Activated naive CD4-positive, alpha-beta T cell treated with anti-CD3 and anti-CD28 coated beads, Interleukin-2, amount 50 U/mL, for 72 hours (primary cell): ENCODE measurements around the gene MYL7. TPM values are rescaled to one million over a fixed set of nuclear protein-coding genes. Genes with fewer than 3 reads are reported as not detected.

Source experiments
- ATAC-seq, 2 donors: fragments of 150-1000 bp; cut with Tn5 transposase; 2 replicates each; pipeline ENCODE4 v1.10.0; 2021; ENCODE audit warnings: mild to moderate bottlenecking in 2 of 2, moderate library complexity in 2 of 2
- DNase-seq, 2 donors: peaks; one replicate each; pipeline ENCODE4 v3.0.0; 2021 to 2022; ENCODE audit warnings: low spot score in 2 of 2
- H3K27ac Mint-ChIP-seq, 2 donors: one replicate each; pipeline ENCODE4 v1.8.0; 2022; ENCODE audit warnings: mild to moderate bottlenecking in 2 of 2, mixed read lengths in 2 of 2
- H3K36me3 Mint-ChIP-seq, 2 donors: one replicate each; pipeline ENCODE4 v1.8.0; 2022; ENCODE audit warnings: mixed read lengths in 2 of 2
- H3K9me3 Mint-ChIP-seq, 2 donors: one replicate each; pipeline ENCODE4 v1.8.0; 2022; ENCODE audit warnings: mixed read lengths in 2 of 2
- total RNA-seq, 2 donors: library from RNA; stranded (reverse); gene quantifications; one replicate each; pipeline ENCODE4 v1.2.3, GENCODE V29; 2022

The MYL7 gene, protein sequence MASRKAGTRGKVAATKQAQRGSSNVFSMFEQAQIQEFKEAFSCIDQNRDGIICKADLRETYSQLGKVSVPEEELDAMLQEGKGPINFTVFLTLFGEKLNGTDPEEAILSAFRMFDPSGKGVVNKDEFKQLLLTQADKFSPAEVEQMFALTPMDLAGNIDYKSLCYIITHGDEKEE
- not detected for total RNA-seq

- Mint-ChIP-seq H3K36me3 (no peaks in the 10 kb centered on the region), H3K9me3 (no peaks in the 10 kb centered on the region), H3K27ac (no peak within 1 kb of the TSS)
- ATAC-seq (no peak), DNase-seq (no peak)
Measured at GRCh38 chr7:44141221-44141850, at the start of gene MYL7. TSS of gene MYL7 (minus strand) at chr7:44141332. CDS start at chr7:44141305, 27 bp downstream.

- ATAC-seq: no peak
- H3K36me3 Mint-ChIP-seq: no peaks in the 10 kb centered on the region
- H3K9me3 Mint-ChIP-seq: peaks cover 0 to 6% of the 10 kb centered on the region in 2 donors
- H3K27ac Mint-ChIP-seq: no peak overlapping the region
- DNase-seq: no peak
Measured at GRCh38 chr7:44189993-44190872, 49.1 kb upstream of the MYL7 start.

DNA sequence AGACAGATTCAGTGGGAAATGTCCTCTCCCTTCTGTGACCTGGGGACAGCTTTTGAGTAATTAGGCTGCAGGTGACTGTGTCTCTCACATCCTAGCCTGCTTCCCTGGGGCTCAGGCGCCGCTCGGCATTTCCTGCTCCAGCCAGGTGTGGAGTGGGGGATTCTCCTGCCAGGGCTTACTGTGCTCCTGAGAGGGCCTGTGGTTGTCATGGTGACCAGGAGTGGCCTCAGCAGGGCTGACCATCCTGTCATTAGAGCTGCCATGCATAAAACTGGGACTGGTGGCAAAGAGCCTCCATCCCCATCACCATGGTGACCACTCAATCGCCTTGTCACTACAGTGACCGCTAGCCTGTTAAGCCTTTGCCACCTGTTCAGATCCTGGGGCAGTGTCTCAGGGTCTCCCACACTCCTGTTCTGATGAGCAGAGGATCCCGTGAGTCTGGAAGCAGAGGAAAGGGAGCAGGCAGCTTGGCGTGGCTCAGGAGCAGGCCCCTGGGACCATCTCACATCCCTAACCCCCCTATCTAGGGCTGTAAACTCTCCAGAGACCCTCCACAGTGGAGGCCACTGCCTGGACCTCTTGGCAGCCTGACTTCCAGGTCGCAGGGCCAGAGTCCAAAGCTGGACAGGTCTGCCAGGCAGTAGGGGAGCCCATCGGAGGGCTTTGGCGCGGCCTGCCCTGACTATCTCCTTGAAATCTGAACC is 48.3 kb upstream of the MYL7 start, which contains the start of gene GCK:
Gene GCK, minus strand, starts transcription at position 154 of the 707 bp plus-strand sequence. CDS start 486 bp downstream, outside the sequence.
- H3K36me3 Mint-ChIP-seq: no peaks in the 10 kb centered on the region
- no peak for DNase-seq
- peaks cover 0 to 6% of the 10 kb centered on the region in 2 donors for H3K9me3 Mint-ChIP-seq
- H3K27ac Mint-ChIP-seq: peak within 1 kb of the TSS in 1 of 2 donors; percentile 27
- no peak for ATAC-seq

DNA sequence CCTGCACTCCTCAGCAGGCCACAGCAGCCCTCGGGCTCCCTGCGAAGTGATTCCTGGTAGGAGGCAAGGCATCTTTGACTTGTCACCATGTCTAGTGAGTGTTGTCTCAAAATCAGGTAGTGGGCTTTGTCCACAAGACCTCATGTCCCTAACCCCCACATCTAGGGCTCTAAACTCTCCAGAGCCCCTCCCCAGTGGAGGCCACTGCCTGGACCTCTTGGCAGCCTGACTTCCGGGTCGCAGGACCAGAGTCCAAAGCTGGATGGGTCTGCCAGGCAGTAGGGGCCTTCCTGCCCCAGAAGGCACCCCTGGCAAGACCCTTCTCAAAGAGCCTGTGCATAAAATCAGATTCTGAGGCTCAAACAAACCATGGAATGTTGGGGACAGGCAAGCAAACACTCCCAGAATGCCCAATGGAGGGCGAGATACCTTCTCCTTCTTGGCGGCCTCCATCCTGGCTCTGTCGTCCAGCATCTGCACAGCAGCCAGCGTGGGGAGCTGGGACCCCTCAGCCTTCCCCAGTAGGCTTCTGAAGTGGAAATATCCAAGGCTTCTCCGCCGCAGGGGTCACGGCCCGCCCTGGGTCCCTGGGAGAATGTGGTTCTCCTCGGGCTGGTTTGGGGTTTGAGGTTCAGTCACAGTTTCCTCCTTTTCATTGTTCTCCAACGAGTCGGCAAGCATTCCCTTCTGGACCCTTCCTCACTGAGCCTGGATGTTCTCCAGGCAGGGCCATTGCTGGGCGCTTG is 47.5 kb upstream of the MYL7 start:
- ATAC-seq (no peak), DNase-seq (no peak)
- H3K27ac Mint-ChIP-seq: no peak overlapping the region
- peaks cover 0 to under 1% of the 10 kb centered on the region in 2 donors for H3K9me3 Mint-ChIP-seq
- no peaks in the 10 kb centered on the region for H3K36me3 Mint-ChIP-seq

- Mint-ChIP-seq H3K27ac (no peak overlapping the region), H3K9me3 (peaks cover 0 to 3% of the 10 kb centered on the region in 2 donors), H3K36me3 (no peaks in the 10 kb centered on the region)
- ATAC-seq: no peak
- no peak for DNase-seq
Measured at GRCh38 chr7:44187636-44188416, 46.7 kb upstream of the MYL7 start.

DNA sequence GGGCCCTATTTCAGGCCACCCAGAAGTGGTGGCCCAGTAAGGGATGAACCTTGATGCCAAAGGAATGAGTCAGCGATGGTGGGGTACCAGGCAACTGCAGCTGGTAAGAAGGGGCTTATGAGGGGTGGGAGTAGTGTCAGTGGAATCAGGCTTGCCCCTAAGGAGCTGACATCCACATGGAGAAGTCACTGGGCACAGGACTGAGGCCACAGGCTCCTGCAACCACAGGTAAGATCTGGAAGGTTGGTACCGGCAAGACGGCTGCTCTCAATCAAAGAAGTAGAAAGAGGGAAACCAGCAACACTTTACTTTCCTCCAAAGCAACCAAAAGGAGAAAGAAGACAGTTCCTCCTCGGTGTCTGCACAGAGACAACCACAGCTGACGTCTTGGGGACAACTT is 45.6 kb upstream of the MYL7 start:
- no peaks in the 10 kb centered on the region for H3K36me3 Mint-ChIP-seq
- H3K27ac Mint-ChIP-seq: no peak overlapping the region
- ATAC-seq (no peak), DNase-seq (no peak)
- H3K9me3 Mint-ChIP-seq: peaks cover 3 to 6% of the 10 kb centered on the region in 2 donors

- Mint-ChIP-seq H3K9me3 (peaks cover 3 to 12% of the 10 kb centered on the region in 2 donors), H3K36me3 (no peaks in the 10 kb centered on the region), H3K27ac (no peak overlapping the region)
- ATAC-seq: no peak
- no peak for DNase-seq
Measured at GRCh38 chr7:44185729-44186128, 44.6 kb upstream of the MYL7 start.

- no peaks in the 10 kb centered on the region for H3K36me3 Mint-ChIP-seq
- ATAC-seq (no peak), DNase-seq (no peak)
- peak overlapping the region; percentile 3 to 44 for H3K27ac Mint-ChIP-seq
- H3K9me3 Mint-ChIP-seq: peaks cover 3 to 12% of the 10 kb centered on the region in 2 donors
Measured at GRCh38 chr7:44184873-44185446, 43.8 kb upstream of the MYL7 start.

- ATAC-seq (no peak), DNase-seq (no peak)
- Mint-ChIP-seq H3K36me3 (no peaks in the 10 kb centered on the region), H3K9me3 (peaks cover 3 to 12% of the 10 kb centered on the region in 2 donors), H3K27ac (peak overlapping the region; percentile 3 to 44)
Measured at GRCh38 chr7:44184206-44184872, 43.2 kb upstream of the MYL7 start.

DNA sequence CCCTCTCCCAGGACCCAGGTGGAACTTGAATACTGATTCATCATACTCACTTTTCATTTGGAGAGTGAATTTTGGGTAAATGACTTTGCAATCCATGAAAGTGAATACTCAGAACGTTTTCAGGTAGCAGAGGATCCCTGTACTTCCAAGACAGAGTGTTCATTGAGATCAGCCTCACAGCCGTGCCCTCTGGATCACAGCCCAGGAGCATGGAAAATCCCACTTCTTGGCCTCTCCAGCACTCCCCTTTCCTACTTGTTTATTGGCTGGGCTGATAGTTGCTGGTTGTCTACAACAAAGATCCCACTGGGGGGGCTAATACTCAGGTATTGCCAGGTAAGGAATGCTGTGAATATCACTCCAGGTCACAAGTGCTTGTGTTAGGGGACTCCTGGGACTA is 42.3 kb upstream of the MYL7 start:
- H3K36me3 Mint-ChIP-seq: no peaks in the 10 kb centered on the region
- no peak for DNase-seq
- peaks cover 3 to 12% of the 10 kb centered on the region in 2 donors for H3K9me3 Mint-ChIP-seq
- ATAC-seq: no peak
- H3K27ac Mint-ChIP-seq: no peak overlapping the region

- ATAC-seq (no peak), DNase-seq (no peak)
- peaks cover 3 to 12% of the 10 kb centered on the region in 2 donors for H3K9me3 Mint-ChIP-seq
- no peak overlapping the region for H3K27ac Mint-ChIP-seq
- H3K36me3 Mint-ChIP-seq: no peaks in the 10 kb centered on the region
Measured at GRCh38 chr7:44182827-44183226, 41.7 kb upstream of the MYL7 start.

GRCh38 chr7:44180631-44181030 is 39.5 kb upstream of the MYL7 start:
- ATAC-seq (no peak), DNase-seq (no peak)
- Mint-ChIP-seq H3K27ac (no peak overlapping the region), H3K9me3 (peaks cover 3 to 12% of the 10 kb centered on the region in 2 donors), H3K36me3 (no peaks in the 10 kb centered on the region)

- Mint-ChIP-seq H3K36me3 (no peaks in the 10 kb centered on the region), H3K27ac (no peak overlapping the region), H3K9me3 (peaks cover 0 to 12% of the 10 kb centered on the region in 2 donors)
- no peak for DNase-seq
- ATAC-seq: no peak
Measured at GRCh38 chr7:44177570-44178131, 36.5 kb upstream of the MYL7 start.

DNA sequence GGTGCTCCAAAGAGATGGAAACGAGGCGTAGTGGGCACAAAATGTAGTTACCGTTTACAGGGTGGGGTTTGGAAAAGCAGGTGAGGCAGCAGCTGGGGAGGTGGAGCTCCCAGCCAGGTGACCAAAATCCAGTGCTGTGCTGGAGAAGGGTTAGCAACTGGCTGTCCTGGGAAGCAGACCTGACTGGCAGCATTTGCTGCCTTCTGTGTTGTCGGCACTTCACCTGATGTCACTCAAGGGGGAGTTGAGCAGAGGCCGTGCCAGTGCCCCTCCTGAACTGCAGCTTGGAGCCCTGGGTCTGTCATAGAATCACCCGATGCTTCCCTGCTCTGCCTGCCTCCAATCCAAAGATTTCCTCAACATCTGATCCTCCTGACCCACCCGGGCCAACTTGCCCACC is 35.4 kb upstream of the MYL7 start:
- H3K27ac Mint-ChIP-seq: no peak overlapping the region
- H3K36me3 Mint-ChIP-seq: no peaks in the 10 kb centered on the region

More for the DNA sequence above, 35.4 kb upstream of the MYL7 start:
- ATAC-seq: no peak
- H3K9me3 Mint-ChIP-seq: peaks cover 0 to 5% of the 10 kb centered on the region in 2 donors
- no peak for DNase-seq
